Activated CD4-positive, alpha-beta T cell treated with anti-CD3 and anti-CD28 coated beads, Interleukin-2, amount 50 U/mL, for 16 hours (primary cell): Measurements from ENCODE around the gene SMPD3.

ENCODE experiments used
- DNase-seq: peaks from one replicate; pipeline ENCODE4 v3.0.0-alpha.2; 2020

Gene SMPD3

GRCh38 chr16:68367440-68367839 lies 80.9 kb downstream of the SMPD3 start:
- DNase-seq: no peak

- DNase-seq: peak; percentile 54
These were observed 81.3 kb downstream of the SMPD3 start for GRCh38 chr16:68367030-68367429.

- DNase-seq: no peak
These were observed 82.2 kb downstream of the SMPD3 start for GRCh38 chr16:68366062-68366461.

GRCh38 chr16:68365167-68365817 lies 83.0 kb downstream of the SMPD3 start:
- no peak for DNase-seq

GRCh38 chr16:68364561-68364998 lies 83.7 kb downstream of the SMPD3 start:
- no peak for DNase-seq

- no peak for DNase-seq
These were observed 84.4 kb downstream of the SMPD3 start for GRCh38 chr16:68363658-68364521.

- DNase-seq: no peak
These were observed 85.2 kb downstream of the SMPD3 start for GRCh38 chr16:68362947-68363657.

GRCh38 chr16:68362262-68362913 lies 85.9 kb downstream of the SMPD3 start:
- no peak for DNase-seq

GRCh38 chr16:68361485-68361884 lies 86.8 kb downstream of the SMPD3 start:
- no peak for DNase-seq

- DNase-seq: no peak
These were observed 87.4 kb downstream of the SMPD3 start for GRCh38 chr16:68360956-68361355.

GRCh38 chr16:68360547-68360946 lies 87.8 kb downstream of the SMPD3 start:
- no peak for DNase-seq

GRCh38 chr16:68359398-68360191 lies 88.7 kb downstream of the SMPD3 start:
- DNase-seq: no peak

GRCh38 chr16:68358951-68359350 lies 89.4 kb downstream of the SMPD3 start:
- DNase-seq: no peak

GRCh38 chr16:68357923-68358322 lies 90.4 kb downstream of the SMPD3 start:
- no peak for DNase-seq

GRCh38 chr16:68357521-68357922 lies 90.8 kb downstream of the SMPD3 start:
- DNase-seq: no peak

GRCh38 chr16:68356919-68357286 lies 91.4 kb downstream of the SMPD3 start:
- DNase-seq: no peak

GRCh38 chr16:68356249-68356918 lies 91.9 kb downstream of the SMPD3 start:
- peak; percentile 85 for DNase-seq

- DNase-seq: no peak
These were observed 92.7 kb downstream of the SMPD3 start for GRCh38 chr16:68355447-68356248.

- no peak for DNase-seq
These were observed 93.5 kb downstream of the SMPD3 start for GRCh38 chr16:68354816-68355215.

GRCh38 chr16:68353366-68353765 lies 94.9 kb downstream of the SMPD3 start:
- DNase-seq: no peak

- no peak for DNase-seq
These were observed 96.3 kb downstream of the SMPD3 start for GRCh38 chr16:68351991-68352431.
